CD1c-positive myeloid dendritic cell (primary cell): ENCODE measurements around the gene MAK.
"Not testable (repeated sequence)": the region's sequence is repeated elsewhere in the genome, so short reads cannot be mapped to it uniquely, and the experiment has no call there.

Source experiments
- DNase-seq: peaks from one replicate; pipeline ENCODE4 v3.0.0-alpha.2; 2016; ENCODE audit errors: extremely low spot score

The MAK gene

DNA sequence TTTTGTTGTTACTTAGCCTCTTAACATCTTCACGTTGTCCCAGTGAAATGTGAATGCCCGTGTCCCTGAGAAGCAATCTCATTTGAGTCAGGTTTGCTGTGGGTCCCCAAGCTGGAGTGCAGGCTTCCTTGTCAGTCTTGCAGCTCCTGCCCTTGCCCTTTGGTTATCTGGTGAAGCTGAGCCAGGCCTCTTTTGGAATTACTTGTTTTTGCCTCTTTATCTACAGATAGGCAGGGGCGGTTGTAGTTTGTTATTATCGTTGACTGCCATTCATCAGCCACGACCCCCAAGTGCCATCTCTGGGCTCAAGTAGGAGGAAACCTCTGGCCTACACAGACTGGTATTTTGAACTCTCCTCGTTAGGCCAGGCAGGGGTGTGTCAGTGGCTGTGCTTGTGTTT lies 113.3 kb downstream of the MAK start:
- DNase-seq, result no peak

DNA sequence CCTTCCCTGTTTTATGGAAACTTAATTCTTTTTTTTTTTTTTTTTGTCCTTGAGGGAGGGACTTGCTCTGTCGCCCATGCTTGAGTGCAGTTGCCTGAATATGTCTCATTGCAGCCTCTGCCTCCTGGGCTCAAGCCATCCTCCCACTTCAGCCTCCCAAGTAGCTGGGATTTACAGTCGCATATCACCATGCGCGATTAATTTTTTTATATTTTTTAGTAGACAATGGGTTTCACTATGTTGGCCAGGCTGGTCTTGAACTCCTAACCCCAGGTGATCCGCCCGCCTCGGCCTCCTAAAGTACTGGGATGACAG lies 114.8 kb downstream of the MAK start:
- DNase-seq, result no peak

DNA sequence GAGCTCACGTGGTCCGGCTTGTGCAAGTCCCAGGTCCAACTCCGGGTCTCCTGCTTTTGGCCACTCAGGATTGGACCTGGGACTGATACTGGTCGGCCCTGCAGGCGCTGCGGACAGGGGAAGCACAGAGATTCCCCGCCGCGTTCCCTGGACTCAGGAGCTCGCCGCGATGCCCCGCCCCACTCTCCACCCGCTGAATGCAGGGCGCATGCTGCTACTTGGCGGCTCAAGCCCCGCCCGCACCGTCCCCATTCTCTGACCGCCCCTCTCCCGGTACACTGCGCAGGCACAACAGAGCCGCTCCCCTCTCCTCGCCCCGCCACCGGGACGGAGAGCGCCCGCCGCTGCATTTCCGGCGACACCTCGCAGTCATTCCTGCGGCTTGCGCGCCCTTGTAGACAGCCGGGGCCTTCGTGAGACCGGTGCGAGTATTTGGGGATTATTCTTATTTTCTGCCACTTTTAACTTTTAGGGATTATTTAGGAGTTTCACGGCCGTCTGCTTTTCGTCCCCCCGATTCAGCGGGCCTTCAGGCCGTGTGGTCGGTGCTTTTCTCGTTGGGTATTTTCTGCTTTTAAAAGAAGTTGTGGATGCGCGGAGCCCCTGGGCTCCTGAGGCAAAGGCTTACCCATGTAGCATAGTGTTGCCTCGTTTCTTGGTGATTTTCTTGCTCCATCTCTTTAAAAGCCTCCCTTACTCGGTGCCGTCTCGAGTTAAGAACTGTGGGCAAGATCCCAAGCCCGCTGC lies 115.3 kb downstream of the MAK start, which contains the start of gene TMEM14C:
Gene TMEM14C (plus strand): TSS at position 251 of the 747 bp plus-strand sequence. CDS start 1,544 bp downstream, outside the sequence.
- DNase-seq, result peak; percentile 95

DNA sequence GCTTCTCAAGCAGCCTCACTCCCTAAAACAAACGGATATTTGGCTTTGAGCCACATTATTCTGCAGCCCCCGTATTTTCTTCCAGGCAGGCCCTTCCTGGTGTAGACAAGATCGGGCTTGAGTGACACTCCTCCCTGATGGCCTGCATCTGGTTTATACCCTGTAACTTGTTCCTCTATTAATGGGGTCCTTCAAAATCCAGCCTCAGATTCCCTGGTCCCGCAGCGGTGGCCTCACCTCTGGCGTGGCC lies 115.8 kb downstream of the MAK start:
- DNase-seq, result no peak

DNA sequence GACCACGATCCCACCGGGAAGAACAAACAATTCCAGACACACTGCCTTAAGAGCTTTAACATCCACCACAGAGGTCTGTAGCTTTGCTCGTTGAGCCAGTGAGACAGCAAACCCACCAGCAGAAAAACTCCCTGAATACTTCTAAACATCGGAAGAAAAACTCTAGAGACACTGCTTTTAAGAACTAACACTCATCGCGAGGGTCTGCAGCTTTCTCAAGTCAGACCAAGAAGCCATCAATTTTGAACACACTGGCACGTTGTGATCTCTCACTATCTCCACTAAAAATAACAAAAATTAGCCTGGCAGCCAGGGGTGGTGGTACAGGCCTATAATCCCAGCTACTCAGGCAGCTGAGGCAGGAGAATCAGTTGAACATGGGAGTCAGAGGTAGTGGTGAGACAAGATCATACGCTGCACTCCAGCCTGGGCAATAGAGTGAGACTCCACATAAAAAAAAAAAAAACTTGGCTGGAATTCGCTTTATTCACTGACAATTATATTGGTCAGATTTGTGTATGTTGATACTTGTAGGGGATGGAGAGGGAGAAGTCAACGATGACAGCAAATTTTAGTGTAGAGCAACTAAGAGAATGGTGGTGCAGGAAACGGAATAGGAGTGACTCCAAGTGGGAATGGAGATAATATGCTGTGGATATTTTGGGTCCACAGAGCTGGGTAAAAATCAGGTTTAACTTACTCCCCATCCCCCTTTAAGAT lies 116.3 kb downstream of the MAK start:
- no peak for DNase-seq

DNA sequence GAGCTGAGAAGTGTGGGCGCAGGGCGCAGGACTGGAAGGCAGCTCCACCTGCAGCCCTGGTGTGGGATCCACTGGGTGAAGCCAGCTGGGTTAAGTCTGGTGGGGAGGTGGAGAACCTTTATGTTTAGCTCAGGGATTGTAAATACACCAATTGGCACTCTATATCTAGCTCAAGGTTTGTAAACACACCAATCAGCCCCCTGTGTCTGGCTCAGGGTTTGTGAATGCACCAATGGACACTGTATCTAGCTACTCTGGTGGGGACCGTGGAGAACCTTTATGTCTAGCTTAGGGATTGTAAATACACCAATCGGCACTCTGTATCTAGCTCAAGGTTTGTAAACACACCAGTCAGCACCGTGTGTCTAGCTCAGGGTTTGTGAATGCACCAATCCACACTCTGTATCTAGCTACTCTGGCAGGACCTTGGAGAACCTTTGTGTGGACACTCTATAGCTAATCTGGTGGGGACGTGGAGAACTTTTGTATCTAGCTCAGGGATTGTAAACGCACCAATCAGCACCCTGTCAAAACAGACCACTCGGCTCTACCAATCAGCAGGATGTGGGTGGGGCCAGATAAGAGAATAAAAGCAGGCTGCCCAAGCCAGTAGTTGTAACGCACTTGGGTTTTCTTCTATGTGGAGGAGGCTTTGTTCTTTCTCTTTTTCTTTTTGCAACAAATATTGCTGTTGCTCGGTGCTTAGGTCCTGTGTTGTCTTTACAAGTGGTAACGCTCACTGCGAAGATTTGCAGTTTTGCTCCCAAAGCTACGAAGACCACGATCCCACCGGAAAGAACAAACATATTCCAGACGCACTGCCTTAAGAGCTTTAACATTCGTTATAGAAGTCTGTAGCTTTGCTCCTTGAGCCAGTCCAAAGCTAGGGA lies 117.1 kb downstream of the MAK start:
- not testable (repeated sequence) for DNase-seq

DNA sequence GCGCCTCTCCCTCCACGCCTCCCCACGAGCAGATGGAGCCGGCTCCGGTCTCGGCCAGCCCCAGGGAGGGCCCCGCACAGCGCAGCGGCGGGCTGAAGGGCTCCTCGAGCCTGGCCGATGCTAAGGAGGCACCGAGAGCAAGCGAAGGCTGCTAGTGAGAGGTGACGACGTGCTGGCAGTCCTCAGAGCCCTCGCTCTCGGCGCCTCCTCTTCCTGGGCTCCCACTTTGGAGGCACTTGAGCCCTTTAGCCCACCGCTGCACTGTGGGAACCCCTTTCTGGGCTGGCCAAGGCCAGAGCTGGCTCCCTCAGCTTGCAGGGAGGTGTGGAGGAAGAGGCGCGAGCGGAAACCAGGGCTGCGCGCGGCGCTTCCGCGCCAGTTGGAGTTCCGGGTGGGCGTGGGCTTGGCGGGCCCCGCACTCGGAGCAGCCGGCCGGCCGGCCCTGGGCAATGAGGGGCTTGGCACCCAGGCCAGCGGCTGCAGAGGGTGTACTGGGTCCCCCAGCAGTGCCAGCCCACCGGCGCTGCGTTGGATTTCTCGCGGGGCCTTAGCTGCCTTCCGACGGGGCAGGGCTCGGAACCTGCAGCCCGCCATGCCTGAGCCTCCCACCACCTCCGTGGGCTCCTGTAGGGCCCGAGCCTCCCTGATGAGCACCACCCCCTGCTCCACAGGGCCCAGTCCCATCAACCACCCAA lies 117.9 kb downstream of the MAK start:
- peak; percentile 55 for DNase-seq

DNA sequence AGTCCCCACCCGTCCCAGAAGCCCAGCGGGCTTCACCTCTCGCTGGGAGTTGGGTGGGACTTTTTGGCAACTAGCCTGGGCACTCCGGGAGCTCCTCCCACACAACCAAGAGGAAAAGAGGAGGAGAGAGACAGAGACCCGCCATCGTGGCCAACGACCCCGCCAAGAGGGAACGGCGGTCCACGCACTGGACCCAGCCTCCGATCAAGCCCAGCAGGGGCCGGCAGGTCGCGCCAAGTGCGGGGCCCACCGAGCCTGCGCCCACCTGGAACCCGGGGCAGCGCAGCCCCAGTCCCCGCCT lies 118.4 kb downstream of the MAK start:
- no peak for DNase-seq

DNA sequence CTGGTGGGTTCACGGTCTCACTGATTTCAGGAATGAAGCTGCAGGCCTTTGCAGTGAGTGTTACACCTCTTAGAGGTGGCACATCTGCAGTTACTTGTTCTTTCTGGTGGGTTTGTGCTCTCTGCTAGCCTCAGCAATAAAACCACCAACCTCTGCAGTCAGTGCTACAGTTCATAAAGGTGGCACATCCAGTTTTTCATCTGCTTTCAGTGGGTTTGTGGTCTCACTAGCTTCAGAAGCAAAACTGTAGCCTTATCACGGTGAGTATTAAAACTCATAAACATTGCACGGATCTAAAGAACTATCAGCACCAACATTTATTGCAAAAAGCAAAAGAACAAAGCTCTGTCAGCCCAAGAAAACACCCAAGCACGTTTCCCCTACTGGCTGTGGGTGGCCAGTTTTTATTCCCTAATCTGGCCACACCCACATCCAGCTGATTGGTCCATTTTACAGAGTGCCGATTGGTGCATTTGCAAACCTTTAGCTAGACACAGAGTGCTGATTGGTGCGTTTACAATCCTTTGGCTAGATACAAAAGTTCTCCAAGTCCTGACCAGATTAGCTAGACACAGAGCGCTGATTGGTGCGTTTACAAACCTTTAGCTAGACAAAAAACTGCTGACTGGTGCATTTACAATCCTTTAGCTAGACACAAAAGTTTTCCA lies 118.9 kb downstream of the MAK start:
- peak; percentile 53 for DNase-seq

DNA sequence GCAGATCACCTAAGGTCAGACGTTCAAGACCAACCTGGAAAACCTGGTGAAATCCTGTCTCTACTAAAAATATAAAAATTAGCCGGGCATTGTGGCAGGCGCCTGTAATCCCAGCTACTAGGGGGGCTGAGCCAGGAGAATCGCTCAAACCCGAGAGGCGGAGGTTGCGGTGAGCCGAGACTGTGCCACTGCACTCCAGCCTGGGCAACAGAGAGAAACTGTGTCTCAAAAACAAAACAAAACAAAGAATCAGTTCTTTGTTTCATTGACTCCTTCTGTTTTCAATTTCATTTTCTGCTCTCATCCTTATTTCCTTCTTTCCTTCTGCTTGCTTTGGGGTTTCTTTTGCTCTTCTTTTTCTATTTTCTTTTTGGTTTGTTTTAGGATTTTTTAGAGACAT lies 124.4 kb downstream of the MAK start:
- DNase-seq, result no peak
